ENCODE data around the gene MXI1. TPM values are rescaled to one million over a fixed set of nuclear protein-coding genes. Genes with fewer than 3 reads are reported as not detected.
A peak's percentile ranks its signal among the peaks of the same experiment; 100 is the strongest.

Gene MXI1
- total RNA-seq, 1 experiment from 2014 or later: 19.5 TPM

GRCh38 chr10:110211465-110211843, 4.0 kb downstream of the MXI1 start:
- TF ChIP-seq CTCF (IDR thresholded peaks at IDR 0.05; ENCODE audit: unreplicated experiment): no peak
- no peaks in the 10 kb centered on the region for H3K9me3 Mint-ChIP-seq (ENCODE audit: unreplicated experiment)
- BruUV-seq (replicated peaks): TSS peak; percentile 55
- peak overlapping the region; percentile 88 for H3K27ac Mint-ChIP-seq (ENCODE audit: low read depth, unreplicated experiment)
- H3K4me3 Mint-ChIP-seq (ENCODE audit: unreplicated experiment): peak overlapping the region; percentile 84
- POLR2A ChIA-PET: interaction anchor here (0.6 to 8.5 kb wide), 25 partner anchors 9 to 641 kb away, joined by 3 to 288 read pairs (median 4); partner anchors contain the start of gene SMNDC1
- H3K27me3 Mint-ChIP-seq (ENCODE audit: insufficient read depth, unreplicated experiment): no peaks in the 10 kb centered on the region
- H3K36me3 Mint-ChIP-seq (ENCODE audit: insufficient read depth, unreplicated experiment): peaks cover 10% of the 10 kb centered on the region
- H3K4me1 Mint-ChIP-seq (ENCODE audit: insufficient read depth, unreplicated experiment): peaks cover 22% of the 10 kb centered on the region
- intact Hi-C loops (cut with micrococcal nuclease): loop anchor here (1.0 kb wide), 2 partner anchors 14 to 73 kb away; no protein-coding TSS in a partner anchor
- CTCF ChIA-PET: interaction anchor here (0.6 to 5.7 kb wide), 8 partner anchors 9 to 599 kb away, joined by 3 to 54 read pairs (median 4); no protein-coding TSS in a partner anchor
- no peak for DNase-seq (ENCODE audit: unreplicated experiment)

DNA sequence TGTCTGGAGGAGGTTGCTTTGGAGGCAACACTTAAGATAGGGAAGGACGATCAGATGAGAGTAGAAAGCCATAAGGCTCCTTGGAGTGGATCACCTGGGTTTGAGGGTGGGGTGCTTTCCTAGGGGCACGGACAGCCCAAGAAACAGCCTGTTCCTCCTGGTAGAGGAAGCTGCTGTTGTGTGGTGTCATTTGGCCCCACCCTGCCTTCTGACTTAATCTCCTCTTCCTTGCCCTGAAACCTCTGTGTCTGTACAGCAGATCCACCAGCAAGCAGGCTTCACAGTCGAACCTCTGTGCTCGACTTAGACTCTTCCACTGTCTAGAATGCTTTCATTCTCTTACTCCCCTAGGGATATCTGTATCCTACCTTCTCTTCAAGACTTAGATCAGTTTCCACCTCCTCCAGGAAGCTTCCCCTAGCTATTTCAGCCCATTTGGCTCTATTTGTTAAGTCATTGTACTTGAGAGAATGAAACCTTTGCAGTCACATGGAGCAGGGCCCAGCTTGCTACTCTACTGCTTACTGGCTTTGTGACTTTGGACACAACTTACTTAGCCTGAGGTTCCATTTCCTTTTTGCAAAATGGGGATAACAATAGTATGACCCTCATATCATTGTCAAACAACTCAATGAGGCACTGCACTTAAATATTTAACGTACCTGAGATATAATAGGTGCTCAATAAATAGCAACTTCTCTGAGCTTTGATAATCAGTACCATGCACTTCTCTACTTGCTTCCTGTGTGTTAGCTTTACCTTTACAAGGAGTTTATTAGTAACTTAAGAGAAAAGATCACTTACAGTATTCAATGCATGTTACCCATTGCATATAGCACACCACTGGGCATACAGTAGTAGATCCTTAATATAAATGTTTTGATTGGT, 5.0 kb downstream of the MXI1 start:
- Mint-ChIP-seq H3K4me1 (ENCODE audit: insufficient read depth, unreplicated experiment) (peaks cover 21% of the 10 kb centered on the region), H3K27me3 (ENCODE audit: insufficient read depth, unreplicated experiment) (no peaks in the 10 kb centered on the region), H3K27ac (ENCODE audit: low read depth, unreplicated experiment) (peak overlapping the region; percentile 88), H3K4me3 (ENCODE audit: unreplicated experiment) (peak overlapping the region; percentile 84), H3K9me3 (ENCODE audit: unreplicated experiment) (no peaks in the 10 kb centered on the region), H3K36me3 (ENCODE audit: insufficient read depth, unreplicated experiment) (peaks cover 10% of the 10 kb centered on the region)
- no TSS peak for BruUV-seq (replicated peaks)
- no peak for TF ChIP-seq CTCF (IDR thresholded peaks at IDR 0.05; ENCODE audit: unreplicated experiment)
- intact Hi-C loops (cut with micrococcal nuclease): no loop called here
- ChIA-PET POLR2A (interaction anchor here (0.7 to 8.5 kb wide), 10 partner anchors 10 to 320 kb away, joined by 3 to 288 read pairs (median 4); partner anchors contain the start of gene SMNDC1), CTCF (interaction anchor here (0.6 to 5.7 kb wide), 6 partner anchors 8 to 74 kb away, joined by 3 to 54 read pairs (median 12); no protein-coding TSS in a partner anchor)
- DNase-seq (ENCODE audit: unreplicated experiment): no peak

- H3K27ac Mint-ChIP-seq (ENCODE audit: low read depth, unreplicated experiment): no peak overlapping the region
- H3K9me3 Mint-ChIP-seq (ENCODE audit: unreplicated experiment): no peaks in the 10 kb centered on the region
- H3K4me3 Mint-ChIP-seq (ENCODE audit: unreplicated experiment): no peak overlapping the region
- intact Hi-C loops (cut with micrococcal nuclease): no loop called here
- DNase-seq (ENCODE audit: unreplicated experiment): no peak
- BruUV-seq (replicated peaks): no TSS peak
- CTCF ChIA-PET: interaction anchor here (0.6 to 1.6 kb wide), 4 partner anchors 12 to 89 kb away, joined by 3 to 6 read pairs (median 4); no protein-coding TSS in a partner anchor
- no peak for TF ChIP-seq CTCF (IDR thresholded peaks at IDR 0.05; ENCODE audit: unreplicated experiment)
- POLR2A ChIA-PET: interaction anchor here (8.5 kb wide), 1 partner anchor 8 kb away, joined by 288 read pairs; no protein-coding TSS in a partner anchor
- H3K27me3 Mint-ChIP-seq (ENCODE audit: insufficient read depth, unreplicated experiment): no peaks in the 10 kb centered on the region
- peaks cover 23% of the 10 kb centered on the region for H3K4me1 Mint-ChIP-seq (ENCODE audit: insufficient read depth, unreplicated experiment)
- H3K36me3 Mint-ChIP-seq (ENCODE audit: insufficient read depth, unreplicated experiment): peaks cover 10% of the 10 kb centered on the region
Measured at GRCh38 chr10:110214371-110214826, 7.0 kb downstream of the MXI1 start.

All from MCF 10A (cell line).